ENCODE results near the gene DIABLO. TPM values are rescaled to one million over a fixed set of nuclear protein-coding genes. Genes with fewer than 3 reads are reported as not detected.

DIABLO gene
- total RNA-seq, 2 donors from 2014 or later = 54.1 to 132 TPM

- TF ChIP-seq POLR2AphosphoS5 (IDR thresholded peaks at IDR 0.05) (no peak), CTCF (IDR thresholded peaks at IDR 0.05) (no peak), POLR2A (IDR thresholded peaks at IDR 0.05) (no peak)
- Histone ChIP-seq H3K9me3 (no peaks in the 10 kb centered on the region), H3K4me3 (no peak overlapping the region), H3K36me3 (no peaks in the 10 kb centered on the region), H3K27me3 (replicated peaks; ENCODE audit: insufficient read depth) (no peaks in the 10 kb centered on the region), H3K4me1 (replicated peaks) (no peaks in the 10 kb centered on the region), H3K27ac (no peak overlapping the region)
- intact Hi-C loops (cut with DNase I) = loop anchor here (5.0 kb wide), 1 partner anchor 63 kb away; no protein-coding TSS in a partner anchor
- DNase-seq (ENCODE audit: low spot score) = no peak
- WGBS = 86% methylated on average over 1 of the region's 1 CpG
Observed at GRCh38 chr12:122194804-122195203, 31.0 kb downstream of the DIABLO start.

- 86% methylated on average over 11 of the region's 11 CpGs for WGBS
- H3K27ac ChIP-seq = no peak overlapping the region
- no peak for DNase-seq (ENCODE audit: low spot score)
- no peak overlapping the region for H3K4me3 ChIP-seq
- H3K27me3 ChIP-seq (replicated peaks; ENCODE audit: insufficient read depth) = no peaks in the 10 kb centered on the region
- intact Hi-C loops (cut with DNase I) = loop anchor here (5.0 kb wide), 1 partner anchor 60 kb away; no protein-coding TSS in a partner anchor
- no peak for TF ChIP-seq POLR2A (IDR thresholded peaks at IDR 0.05)
- no peak for TF ChIP-seq CTCF (IDR thresholded peaks at IDR 0.05)
- TF ChIP-seq POLR2AphosphoS5 (IDR thresholded peaks at IDR 0.05) = no peak
- no peaks in the 10 kb centered on the region for H3K4me1 ChIP-seq (replicated peaks)
- no peaks in the 10 kb centered on the region for H3K9me3 ChIP-seq
- H3K36me3 ChIP-seq = no peaks in the 10 kb centered on the region
Observed at GRCh38 chr12:122192441-122192840, 33.4 kb downstream of the DIABLO start.

DNA sequence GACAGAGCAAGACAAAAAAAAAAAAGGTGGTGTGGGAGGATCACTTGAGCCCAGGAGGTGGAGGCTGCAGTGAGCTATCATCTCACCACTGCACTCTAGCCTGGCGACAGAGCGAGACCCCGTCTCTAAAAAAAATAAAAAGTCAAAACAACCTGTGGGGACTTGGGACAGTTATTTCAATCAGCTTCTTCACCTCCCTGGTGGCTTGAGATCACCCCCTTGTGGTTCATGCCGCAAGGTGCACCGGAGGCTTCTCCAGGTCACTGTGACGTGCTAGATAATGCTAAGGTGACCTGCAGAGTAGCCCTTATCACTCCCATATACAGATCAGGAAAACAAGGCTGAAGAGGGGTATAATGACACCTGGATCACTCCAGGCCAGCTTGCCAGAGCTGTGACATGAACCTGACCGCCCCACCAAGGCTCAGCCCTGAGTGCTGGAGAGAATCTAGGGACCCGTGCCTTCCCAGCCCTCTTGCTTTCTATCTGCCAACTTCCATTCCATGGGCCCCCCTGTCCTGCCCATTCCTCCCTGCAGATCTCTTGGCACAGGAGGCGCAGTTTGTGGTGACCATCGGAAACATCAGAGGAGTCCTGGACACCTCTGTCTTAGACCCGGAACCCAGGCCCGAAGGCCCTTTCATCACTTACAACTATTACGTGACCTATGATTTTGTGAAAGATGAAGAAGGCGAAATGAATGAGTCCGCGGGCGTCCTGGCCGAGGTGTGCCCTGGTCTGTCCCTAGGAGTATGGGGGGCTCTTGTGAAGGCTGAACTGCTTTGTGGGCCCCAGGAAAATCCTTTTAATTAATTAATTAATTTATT lies 34.8 kb downstream of the DIABLO start:
- intact Hi-C loops (cut with DNase I) = loop anchor here (2.0 to 5.0 kb wide), 2 partner anchors 59 to 136 kb away; no protein-coding TSS in a partner anchor
- TF ChIP-seq CTCF (IDR thresholded peaks at IDR 0.05) (peak in 3 of 4 experiments; percentile 67 to 85 (median 79)), POLR2A (IDR thresholded peaks at IDR 0.05) (no peak)
- DNase-seq (ENCODE audit: low spot score) = peak; percentile 55
- Histone ChIP-seq H3K9me3 (no peaks in the 10 kb centered on the region), H3K27ac (no peak overlapping the region), H3K36me3 (no peaks in the 10 kb centered on the region), H3K27me3 (replicated peaks; ENCODE audit: insufficient read depth) (no peaks in the 10 kb centered on the region), H3K4me3 (no peak overlapping the region), H3K4me1 (replicated peaks) (no peaks in the 10 kb centered on the region)
- 68% methylated on average over 18 of the region's 18 CpGs for WGBS

- WGBS = 87% methylated on average over 34 of the region's 34 CpGs
- H3K36me3 ChIP-seq = no peaks in the 10 kb centered on the region
- no peak overlapping the region for H3K4me3 ChIP-seq
- TF ChIP-seq CTCF (IDR thresholded peaks at IDR 0.05) (no peak), POLR2AphosphoS5 (IDR thresholded peaks at IDR 0.05) (no peak), POLR2A (IDR thresholded peaks at IDR 0.05) (no peak)
- H3K27me3 ChIP-seq (replicated peaks; ENCODE audit: insufficient read depth) = no peaks in the 10 kb centered on the region
- DNase-seq (ENCODE audit: low spot score) = no peak
- H3K9me3 ChIP-seq = no peaks in the 10 kb centered on the region
- H3K4me1 ChIP-seq (replicated peaks) = no peaks in the 10 kb centered on the region
- intact Hi-C loops (cut with DNase I) = loop anchor here (2.0 to 5.0 kb wide), 2 partner anchors 58 to 135 kb away; no protein-coding TSS in a partner anchor
- no peak overlapping the region for H3K27ac ChIP-seq
Observed at GRCh38 chr12:122189626-122190475, 36.0 kb downstream of the DIABLO start.

All from prostate gland (tissue), 2 donors.